ENCODE results near the gene SELENOP.
"Not testable (repeated sequence)": the region's sequence is repeated elsewhere in the genome, so short reads cannot be mapped to it uniquely, and the experiment has no call there.

The SELENOP gene

DNA sequence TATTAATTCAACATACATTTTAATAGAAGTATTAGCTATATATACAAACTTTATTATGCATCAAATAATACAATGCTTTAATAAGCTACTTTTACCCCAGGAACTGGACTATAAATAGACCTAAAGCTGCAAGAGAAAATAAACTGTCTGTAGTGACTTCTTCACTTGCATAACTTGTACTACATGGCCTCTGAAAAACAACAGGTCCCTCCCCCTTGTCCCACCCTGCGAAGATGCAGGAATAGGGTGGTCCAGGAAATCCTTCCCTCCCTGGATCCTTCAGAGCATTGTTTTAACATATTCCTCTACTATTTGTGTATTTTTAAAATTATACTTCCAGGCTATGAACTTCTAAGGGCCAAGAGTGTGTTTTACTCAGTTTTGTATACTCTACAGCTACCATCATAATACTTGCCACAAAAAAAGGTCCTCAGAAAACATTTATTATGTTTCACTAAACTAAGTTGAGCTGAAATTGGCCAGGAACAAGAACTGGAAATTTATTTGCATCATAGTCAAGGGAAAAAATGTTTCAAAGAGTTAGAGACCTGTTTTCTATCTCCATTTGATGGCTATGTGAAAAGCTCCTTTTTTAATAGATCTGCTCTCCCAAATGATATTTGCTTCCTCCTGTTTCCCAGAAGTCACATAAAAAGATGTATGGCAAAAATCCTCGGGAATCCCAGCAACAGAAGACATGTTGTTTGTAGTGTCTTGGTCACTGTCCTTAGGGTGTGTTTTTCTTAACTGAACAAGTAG lies 15.2 kb upstream of the SELENOP start:
- no peak for DNase-seq (ENCODE audit: low spot score)

DNA sequence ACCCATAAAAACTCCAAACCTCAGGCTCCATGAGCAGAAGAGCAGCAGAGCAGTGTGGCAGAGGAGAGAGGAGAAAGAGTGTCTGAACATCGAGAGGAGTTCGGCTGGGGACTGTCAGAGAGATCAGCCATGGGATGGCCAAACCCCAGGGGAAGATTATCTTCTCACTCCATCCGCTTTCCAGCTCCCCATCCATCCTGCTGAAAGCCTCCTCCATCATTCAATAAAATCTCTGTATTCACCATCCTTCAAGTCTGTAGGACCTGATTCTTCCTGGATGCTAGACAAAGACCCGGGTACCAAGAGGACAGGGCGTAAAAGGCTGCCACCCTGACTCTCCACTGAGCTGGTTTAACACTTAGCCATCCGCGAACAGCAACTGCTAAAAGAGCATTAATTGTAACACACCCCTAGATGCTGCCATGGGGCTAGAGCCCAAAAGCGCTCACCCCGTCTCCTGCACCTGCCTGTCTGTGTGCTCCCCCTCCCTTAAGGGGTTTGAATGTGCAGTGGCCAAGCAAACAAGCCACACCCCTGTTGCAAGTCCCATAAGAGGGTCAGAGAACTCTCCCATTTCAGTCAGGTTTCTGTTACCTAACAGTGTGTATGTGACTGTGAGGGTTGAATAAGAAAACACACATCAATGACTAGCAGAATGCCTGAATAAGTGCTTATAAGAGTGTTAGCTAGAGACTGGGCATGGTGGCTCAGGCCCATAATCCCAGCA lies 13.9 kb upstream of the SELENOP start:
- no peak for DNase-seq (ENCODE audit: low spot score)

DNA sequence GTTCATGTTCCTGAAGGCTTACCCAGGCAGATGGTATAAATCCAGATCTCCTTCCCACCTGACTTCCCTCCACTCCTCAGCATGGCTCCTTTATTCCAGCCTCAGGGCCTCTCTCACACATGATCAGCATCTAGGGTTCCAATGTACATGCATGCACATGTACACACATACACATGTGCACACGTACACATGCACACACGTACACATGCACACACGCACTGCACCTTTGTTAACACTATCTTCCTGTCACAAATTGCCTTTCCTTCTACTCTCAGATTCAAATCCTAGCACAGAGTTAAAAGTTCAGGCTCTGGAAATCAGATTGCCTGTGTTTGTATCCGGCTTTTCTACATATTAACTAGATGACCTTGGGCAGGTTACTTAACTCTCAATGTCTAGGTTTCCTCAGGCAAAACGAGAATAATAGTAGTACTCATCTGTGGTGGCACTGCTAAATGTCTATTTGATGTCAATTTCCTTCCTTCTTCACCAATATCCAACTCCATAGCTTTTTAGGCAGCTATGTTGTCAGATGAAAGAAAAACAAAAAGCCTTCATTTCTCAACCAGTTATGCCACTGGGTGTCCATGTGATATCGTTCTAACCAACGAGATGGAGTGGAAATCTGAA lies 12.8 kb upstream of the SELENOP start:
- no peak for DNase-seq (ENCODE audit: low spot score)

DNA sequence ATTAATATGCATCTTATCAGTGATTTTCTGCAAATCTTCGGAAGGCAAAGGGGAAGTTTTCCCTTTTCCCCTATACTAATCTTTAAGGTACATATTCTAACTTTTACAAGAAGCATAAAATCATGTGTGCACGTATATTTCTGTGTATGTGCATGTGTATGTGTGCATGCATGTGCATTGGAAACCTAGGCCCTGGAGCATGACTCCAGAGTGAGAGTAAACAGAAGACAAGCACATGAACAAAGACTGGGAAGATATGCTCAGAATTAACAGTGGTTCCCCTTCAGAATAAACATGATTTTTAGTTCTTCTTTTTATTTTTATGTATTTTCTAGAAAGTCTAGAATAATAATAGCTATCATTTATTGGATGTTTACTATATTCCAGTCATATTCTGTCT lies 10.9 kb upstream of the SELENOP start:
- no peak for DNase-seq (ENCODE audit: low spot score)

DNA sequence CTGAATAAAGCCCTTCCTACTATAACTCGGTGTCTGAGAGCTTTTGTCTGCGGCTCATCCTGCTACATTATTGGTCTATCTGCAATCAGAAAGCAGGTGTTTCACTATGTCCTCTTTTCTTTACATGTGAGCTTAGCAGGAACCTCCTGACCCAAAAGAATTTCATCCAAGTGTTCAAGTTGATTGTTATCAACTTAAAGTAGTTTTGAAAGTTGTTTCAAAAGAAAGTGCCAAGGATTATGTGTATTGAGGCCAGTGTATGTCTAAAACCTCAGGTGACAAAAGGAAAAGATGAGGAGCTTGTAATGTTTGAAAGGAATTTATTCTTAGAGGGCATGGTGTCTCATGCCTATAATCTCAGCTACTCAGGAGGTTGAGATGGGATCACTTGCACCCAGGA lies 8.1 kb upstream of the SELENOP start:
- no peak for DNase-seq (ENCODE audit: low spot score)

DNA sequence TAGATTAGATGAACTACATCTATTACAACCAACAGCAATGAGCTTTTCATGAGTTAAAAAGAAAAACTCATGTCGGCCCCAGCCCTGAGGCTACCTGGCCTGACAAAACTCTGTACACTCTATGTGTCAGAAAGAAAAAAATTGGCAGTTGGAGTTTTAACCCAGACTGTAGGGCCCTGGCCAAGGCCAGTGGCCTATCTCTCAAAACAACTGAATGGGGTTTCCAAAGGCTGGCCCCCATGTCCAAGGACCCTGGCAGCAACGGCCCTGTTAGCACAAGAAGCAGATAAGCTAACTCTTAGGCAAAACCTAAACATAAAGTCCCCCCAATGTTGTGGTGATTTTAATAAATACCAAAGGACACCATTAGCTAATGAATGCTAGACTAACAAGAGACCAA lies 4.9 kb upstream of the SELENOP start:
- not testable (repeated sequence) for DNase-seq (ENCODE audit: low spot score)

DNA sequence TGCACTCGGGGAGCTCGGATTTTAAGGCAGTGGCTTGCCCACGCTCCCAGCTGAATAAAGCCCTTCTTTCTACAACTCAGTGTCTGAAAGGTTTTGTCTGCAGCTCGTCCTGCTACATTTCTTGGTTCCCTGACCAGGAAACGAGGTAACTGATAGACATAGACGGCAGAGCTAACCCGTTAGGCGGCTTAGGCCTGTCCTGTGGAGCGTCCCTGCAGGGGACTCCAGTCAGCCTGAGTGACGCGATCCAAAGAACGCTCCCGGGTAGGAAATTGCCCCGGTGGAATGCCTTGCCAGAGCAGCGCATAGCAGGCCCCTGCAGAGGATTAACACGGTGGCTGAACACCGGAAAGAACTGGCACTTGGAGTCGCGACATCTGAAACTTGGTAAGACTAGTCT lies 1.8 kb upstream of the SELENOP start:
- peak; percentile 60 for DNase-seq (ENCODE audit: low spot score)

DNA sequence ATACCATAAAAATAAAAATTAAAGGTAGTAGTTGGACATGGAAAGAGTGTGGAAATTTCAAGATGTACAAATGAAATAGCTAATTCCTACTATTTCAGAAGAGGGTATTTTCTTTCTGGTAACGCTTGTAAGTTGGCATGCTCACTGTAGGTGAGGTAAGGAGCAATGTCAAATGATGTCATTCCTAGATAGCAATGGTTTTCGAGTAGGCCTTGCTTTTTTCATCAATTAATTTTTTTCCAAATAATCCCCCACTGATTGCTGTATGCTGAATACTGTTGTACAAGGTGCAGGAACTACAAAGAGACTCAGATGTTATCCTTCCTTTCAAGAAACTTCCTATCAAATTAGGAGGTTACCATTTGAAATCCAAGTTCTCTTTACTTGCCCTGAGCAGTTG lies 928 bp upstream of the SELENOP start:
- peak; percentile 37 for DNase-seq (ENCODE audit: low spot score)

DNA sequence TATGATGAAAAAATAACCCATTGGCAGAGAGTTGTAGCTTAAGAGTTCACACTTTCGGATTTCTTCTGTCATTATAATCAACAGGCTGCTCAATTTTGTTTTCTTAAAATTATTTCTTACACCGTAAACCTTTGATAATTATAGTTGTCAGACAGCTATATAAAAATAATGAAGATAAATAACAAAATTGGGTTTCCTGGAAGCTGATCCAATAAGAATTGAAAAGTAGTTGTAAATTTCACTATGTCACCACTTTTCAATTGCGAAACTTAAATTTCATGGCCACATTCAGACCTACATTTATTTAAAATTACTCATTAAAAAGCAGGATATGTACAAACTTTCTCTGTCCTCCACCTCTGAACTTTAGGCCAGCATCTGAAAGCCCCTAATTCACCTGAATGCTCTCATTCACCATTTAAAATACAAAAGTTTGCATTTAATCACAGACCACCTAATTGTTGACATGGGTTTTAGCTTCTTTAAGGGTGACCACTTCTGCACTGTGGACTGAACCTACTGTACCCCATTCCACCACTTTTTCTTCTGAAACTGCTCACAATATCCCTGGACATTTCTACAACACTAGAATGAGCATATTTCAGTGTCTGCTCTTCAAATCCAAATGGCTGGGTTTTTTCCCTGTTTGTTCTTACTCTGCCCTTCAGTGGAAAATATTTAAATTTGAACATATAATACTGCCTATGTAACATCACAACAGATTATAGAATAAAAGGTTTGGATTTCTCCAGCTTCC lies 680 bp downstream of the SELENOP start:
- peak; percentile 37 for DNase-seq (ENCODE audit: low spot score)

DNA sequence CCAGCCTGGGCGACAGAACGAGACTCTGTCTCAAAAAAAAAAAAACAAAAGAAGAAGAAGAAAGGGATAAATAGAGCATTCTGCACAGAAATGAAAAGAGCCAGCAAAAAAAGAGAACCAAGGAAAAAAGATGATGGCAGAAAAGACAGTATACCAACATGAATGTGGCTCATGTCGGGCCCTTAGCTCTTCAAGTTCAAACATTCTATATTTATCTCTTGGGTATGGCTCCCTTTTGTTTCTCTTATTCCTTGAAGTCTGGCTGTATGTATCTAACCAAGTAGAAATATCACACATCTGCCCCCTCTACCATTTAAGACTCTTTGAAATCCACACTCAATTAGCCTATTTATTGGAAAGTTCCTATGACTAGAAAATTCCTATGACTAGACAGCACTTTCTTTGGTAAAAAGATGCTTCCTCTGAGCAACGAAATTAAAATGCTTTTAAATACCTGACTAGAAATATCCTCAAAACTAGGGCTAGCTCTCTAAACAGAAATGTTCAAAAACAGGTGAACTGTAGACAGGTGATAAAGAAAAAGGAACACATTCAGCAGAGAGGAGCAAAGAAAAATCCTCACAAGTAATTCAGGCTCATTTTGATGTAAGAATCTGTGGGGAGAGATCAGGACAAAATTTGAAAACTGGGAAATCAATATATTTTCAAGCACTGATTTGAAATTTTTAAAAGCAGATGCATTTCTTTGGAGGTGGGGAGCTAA lies 2.6 kb downstream of the SELENOP start:
- no peak for DNase-seq (ENCODE audit: low spot score)

DNA sequence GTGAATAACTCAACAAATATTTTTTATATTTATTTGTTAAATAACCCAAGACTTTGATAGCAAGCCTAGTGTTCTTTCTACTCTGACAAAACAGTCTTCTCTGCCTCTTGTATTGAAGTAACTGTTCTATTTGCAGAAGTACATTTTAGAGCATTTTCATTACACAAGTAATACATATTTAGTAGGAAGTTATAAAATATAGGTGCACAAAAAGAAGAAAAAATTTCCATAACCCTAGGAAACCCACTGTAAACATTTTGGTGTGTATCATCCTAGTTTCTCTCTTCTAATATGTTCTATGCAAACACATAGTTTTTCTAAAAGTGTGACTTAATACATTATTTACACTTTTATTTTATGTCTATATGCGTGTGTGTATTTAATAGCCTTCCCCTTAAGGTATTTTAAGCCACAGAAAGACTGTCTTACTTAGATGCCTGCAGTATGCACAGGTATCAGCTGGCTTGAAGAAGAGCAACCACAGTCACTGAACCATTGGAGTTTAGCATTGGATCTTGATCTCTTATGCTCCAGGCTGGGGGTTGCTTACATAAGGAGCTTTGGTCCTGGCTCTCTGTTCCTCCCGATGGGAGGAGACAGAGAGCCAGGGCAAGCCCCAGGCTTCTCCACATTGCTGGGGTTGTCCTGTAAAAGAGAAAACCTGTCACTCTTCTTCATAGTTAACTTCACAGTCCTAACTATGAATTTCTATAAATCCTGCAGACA lies 3.8 kb downstream of the SELENOP start:
- DNase-seq (ENCODE audit: low spot score), result peak; percentile 75

DNA sequence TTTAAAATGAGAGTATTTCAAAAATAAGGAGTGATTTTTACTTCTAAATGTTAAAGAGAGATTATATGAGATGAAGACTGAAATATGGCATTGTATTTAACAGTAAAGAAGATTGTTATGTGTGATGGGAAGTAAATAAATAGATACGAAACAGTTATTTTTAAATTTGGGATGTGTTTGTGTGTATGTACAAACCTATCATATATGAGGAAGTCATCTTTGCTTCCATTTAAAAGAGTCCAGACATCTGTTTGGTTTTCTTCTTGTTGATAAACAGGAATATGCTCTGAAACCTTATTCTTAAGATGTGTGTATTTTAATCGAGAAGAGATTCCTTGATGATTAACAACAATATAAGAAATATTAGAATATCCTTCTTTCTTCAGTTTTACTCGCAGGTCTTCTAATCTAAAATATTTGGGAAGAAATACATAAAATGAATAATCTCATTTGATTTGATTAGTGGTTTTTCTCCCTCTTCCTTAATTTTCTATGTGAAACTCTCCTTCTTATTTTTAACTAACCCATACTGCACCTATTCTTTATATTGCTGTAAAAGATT lies 4.9 kb downstream of the SELENOP start:
- no peak for DNase-seq (ENCODE audit: low spot score)

DNA sequence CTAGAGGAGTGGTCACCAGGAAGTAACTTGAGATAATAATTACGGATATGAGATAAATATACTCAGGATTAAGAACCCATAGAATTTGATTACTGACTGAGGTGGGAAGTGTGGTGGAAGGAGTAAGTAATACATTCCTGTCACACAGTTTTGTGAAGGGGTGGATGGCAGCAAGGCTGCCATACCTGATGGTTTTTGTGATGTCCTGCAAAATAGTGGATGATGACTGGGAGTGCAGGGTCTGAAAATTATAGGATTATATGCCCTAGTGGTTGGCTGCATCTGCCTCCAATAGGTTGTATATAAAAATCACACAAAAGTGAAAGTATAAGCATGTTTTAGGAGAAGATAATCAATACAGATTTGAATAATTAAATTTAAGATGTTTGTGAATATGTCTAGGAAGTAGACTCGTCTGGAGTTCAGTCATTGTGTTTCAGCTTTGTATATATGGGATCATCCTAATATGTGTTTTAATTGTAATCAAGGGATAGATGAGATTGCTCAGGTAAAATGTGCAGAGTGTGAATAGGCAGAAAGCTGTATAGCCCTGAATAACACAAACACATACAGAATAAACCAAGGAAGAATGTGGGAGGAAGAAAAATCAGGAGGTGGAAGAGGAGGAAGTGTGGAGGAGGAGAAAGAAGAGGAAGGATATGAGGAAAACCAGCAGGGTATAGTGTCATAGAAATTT lies 5.5 kb downstream of the SELENOP start:
- DNase-seq (ENCODE audit: low spot score), result no peak

DNA sequence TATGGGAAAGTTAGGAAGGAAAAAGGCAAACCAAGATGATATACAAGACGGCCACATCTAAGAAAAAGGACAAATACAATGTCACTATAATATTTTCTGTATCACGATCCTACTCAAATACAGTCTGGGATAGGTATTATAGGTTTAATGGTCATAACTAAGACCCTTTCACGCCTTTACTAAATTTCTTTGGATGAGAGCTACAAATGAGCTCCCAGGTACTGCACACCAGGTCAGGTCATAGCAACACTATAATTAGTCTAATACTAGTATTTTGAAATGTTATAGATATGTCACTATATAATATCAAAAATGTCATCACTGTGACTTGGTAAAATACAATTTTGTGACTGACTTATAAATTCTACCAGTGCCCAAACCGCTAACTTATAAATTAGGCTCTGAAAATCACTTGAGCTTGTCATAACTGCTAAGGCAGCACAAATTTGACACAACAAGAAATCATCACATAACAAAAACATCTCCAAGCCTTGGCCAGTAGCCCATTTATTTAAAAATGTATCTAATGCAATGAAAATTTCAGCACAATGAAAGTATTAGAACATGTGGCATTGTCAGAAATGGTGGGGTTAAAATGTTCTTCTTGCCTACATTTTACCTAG lies 6.9 kb downstream of the SELENOP start:
- DNase-seq (ENCODE audit: low spot score), result no peak

DNA sequence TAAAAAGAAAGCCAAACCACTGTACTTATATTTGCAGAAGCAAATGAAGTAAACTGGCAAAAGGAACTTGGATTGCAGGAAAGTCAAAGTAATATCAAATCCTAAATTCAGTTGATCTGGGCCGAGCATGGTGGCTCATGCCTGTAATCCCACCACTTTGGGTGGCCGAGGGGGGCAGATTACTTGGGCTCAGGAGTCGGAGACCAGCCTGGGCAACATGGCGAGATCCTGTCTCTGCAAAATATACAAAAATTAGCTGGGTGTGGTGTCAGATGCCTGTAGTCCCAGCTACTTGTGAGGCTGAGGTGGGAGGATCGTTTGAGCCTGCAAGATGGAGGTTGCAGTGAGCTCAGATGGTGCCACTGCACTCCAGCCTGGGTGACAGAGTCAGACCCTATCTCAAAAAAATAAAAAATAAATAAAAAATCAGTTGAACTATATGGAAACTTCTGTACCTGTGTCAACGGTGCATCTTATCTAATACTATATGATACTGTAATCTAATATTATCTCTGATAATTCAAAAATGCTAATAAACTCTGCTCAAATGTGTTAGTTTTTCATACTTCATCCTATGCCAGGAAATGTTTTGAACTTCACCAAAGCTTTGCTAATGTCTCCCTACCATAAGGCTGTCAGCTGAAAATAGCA lies 10.1 kb downstream of the SELENOP start:
- DNase-seq (ENCODE audit: low spot score), result no peak

DNA sequence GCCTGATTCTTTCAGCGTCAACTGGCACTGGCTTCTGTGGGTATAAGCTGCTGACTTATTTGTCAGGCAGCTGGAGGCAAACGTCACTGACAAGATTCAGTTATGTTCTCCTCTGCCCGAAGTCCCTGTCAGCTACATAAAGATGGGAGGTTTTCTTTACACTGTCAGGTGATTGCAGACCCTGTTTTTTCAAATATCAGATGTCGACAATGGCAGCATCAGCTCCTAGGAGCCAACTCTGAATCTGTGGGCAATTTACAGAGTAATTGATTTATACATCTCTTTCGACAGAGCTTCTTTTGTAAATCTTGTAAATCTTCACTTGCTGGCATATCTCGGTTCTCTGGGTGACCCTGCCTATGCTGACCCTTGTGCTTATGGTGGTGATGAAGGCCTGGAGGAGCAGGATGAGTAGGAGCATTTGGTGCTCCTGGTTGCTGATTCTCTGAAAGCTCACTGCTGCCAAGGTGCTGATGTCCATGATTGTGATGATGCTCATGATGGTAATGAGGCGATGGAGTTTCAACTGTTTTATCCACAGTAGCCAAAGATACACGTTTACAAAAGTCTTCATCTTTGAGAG lies 10.9 kb downstream of the SELENOP start:
- no peak for DNase-seq (ENCODE audit: low spot score)

DNA sequence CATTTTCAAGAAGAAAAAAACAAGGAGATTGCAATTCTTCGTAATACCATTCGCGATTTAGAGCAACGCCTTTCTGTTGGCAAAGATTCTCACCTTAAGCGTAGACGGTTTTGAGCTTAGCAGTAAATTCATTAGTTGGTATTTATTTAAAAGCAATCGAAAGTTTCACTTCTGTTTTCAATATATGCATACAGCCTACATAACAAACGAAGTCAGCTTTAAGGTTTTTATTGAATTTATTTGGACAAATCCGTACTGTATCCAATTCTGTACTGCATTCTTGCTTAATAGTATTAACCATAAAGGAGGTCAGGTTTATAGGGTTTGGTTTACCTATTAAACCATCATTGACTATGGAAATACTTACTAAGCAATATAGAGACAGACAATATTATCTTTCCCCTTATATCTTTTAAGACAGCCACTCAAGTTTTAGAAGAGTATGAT lies 12.0 kb downstream of the SELENOP start:
- DNase-seq (ENCODE audit: low spot score), result no peak

DNA sequence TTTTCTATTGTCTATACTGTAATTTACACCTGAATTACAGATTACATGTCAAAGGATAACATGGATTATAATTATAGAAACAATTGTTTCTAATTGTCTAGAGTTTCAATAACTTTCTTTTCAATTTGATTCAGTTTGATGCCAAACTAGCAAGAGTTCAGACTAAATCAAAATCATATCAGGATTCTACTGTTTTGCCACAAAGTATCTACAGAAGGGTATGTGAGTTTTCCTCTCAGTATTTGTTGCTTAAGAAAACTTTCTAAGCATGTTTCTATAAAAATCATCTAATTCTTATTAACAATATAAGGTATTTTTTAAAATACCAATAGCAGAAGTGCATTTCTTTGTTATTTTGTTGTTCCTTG lies 12.5 kb downstream of the SELENOP start:
- DNase-seq (ENCODE audit: low spot score), result no peak

Measured in globus pallidus (tissue), 1 donor.